BE2C (cell line): ENCODE data around the gene RAP2C.
"Not testable (repeated sequence)": the region's sequence is repeated elsewhere in the genome, so short reads cannot be mapped to it uniquely, and the experiment has no call there.

Experiments
- DNase-seq: peaks from one replicate; pipeline ENCODE4 v3.0.0-alpha.2; 2020
- H3K27me3 ChIP-seq: fragments of 250-450 bp; sonication (Bioruptor Pico); 2 replicates; pipeline ENCODE4 v1.5.1; 2020; ENCODE audit warnings: mild to moderate bottlenecking
- H3K36me3 ChIP-seq: fragments of 250-450 bp; sonication (Bioruptor Pico); 2 replicates; pipeline ENCODE4 v1.5.1; 2020; ENCODE audit warnings: mild to moderate bottlenecking
- H3K4me1 ChIP-seq: fragments of 250-450 bp; sonication (Bioruptor Pico); 2 replicates; pipeline ENCODE4 v1.5.1; 2020
- H3K4me3 ChIP-seq: 2 replicates; pipeline ENCODE4 v1.5.1; 2011; ENCODE audit warnings: low read depth, low read length
- H3K9me3 ChIP-seq: fragments of 250-450 bp; sonication (Bioruptor Pico); 2 replicates; pipeline ENCODE4 v1.5.1; 2020
- CTCF ChIP-seq: IDR thresholded peaks from 2 replicates; pipeline ENCODE4 v1.5.1; 2012; ENCODE audit warnings: mild to moderate bottlenecking, low read depth, low read length

RAP2C gene

GRCh38 chrX:132173647-132174046, 45.6 kb downstream of the RAP2C start:
- no peaks in the 10 kb centered on the region for H3K9me3 ChIP-seq
- no peaks in the 10 kb centered on the region for H3K36me3 ChIP-seq
- no peak for TF ChIP-seq CTCF
- no peaks in the 10 kb centered on the region for H3K4me1 ChIP-seq
- no peak for DNase-seq
- H3K4me3 ChIP-seq: no peak overlapping the region
- no peaks in the 10 kb centered on the region for H3K27me3 ChIP-seq

- no peaks in the 10 kb centered on the region for H3K36me3 ChIP-seq
- no peak for DNase-seq
- H3K4me1 ChIP-seq: no peaks in the 10 kb centered on the region
- H3K9me3 ChIP-seq: no peaks in the 10 kb centered on the region
- H3K27me3 ChIP-seq: no peaks in the 10 kb centered on the region
- H3K4me3 ChIP-seq: no peak overlapping the region
- no peak for TF ChIP-seq CTCF
Observed at GRCh38 chrX:132171881-132172280, 47.4 kb downstream of the RAP2C start.

DNA sequence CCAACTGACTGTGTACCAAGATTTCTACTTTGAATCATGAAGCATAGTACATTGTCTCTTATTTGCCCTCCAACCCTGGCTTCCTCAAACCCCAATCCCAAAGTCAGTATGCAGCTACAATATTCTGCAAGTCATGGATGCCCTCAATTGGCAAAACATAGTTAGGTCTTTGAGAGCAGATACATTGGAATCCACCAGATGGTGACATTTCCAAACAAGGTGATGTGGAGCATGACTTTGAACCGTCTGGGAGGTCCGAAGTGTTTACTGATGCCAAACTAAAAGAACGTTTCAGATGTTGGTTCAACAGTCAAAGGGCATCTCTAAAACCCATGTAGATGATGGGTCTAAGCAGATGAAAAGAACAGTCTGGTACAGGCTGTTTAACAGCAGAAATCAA, 47.8 kb downstream of the RAP2C start:
- DNase-seq: no peak
- no peak overlapping the region for H3K4me3 ChIP-seq
- H3K36me3 ChIP-seq: no peaks in the 10 kb centered on the region
- TF ChIP-seq CTCF: no peak
- H3K4me1 ChIP-seq: no peaks in the 10 kb centered on the region
- no peaks in the 10 kb centered on the region for H3K9me3 ChIP-seq
- no peaks in the 10 kb centered on the region for H3K27me3 ChIP-seq

DNA sequence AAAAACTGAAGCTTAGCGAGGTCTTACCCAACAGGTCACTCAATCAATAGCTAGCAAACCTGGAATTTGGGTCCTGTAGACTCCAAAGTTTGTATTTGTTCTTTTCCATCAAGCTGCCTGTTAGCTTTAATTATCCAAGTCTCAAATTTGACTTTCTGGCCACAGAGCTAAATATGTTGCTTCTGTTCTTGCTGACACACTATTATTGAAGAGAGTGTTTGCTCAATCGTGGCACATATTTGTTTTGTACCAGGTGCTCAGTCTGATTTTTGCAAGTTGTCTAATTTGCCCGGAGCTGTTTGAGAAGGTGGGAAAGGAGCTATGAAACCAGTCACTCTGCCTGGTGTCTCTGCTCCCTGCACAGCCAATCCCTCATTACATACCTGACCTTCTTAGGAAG, 49.7 kb downstream of the RAP2C start:
- Histone ChIP-seq H3K27me3 (no peaks in the 10 kb centered on the region), H3K36me3 (no peaks in the 10 kb centered on the region), H3K4me1 (no peaks in the 10 kb centered on the region), H3K9me3 (no peaks in the 10 kb centered on the region), H3K4me3 (no peak overlapping the region)
- no peak for TF ChIP-seq CTCF
- no peak for DNase-seq

GRCh38 chrX:132165651-132166050, 53.6 kb downstream of the RAP2C start:
- no peak for TF ChIP-seq CTCF
- Histone ChIP-seq H3K4me1 (no peaks in the 10 kb centered on the region), H3K36me3 (no peaks in the 10 kb centered on the region), H3K9me3 (no peaks in the 10 kb centered on the region), H3K27me3 (no peaks in the 10 kb centered on the region), H3K4me3 (no peak overlapping the region)
- DNase-seq: no peak

- no peaks in the 10 kb centered on the region for H3K9me3 ChIP-seq
- TF ChIP-seq CTCF: no peak
Observed at GRCh38 chrX:132165005-132165404, 54.2 kb downstream of the RAP2C start.

DNA sequence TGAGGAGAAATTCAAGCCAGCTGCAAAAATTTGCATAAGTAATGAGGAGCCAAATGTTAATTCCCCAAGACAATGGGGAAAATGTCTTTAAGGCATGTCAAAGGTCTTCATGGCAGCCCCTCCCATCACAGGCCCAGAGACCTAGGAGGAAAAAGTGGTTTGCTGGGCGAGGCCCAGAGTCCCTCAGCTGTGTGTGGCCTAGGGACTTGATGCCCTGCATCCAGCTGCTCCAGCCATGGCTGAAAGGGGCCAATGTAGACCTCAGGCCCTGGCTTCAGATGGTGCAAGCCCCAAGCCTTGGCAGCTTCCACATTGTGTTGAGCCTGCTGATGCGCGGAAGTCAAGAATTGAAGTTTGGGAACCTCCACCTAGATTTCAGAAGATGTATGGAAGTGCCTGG, 56.2 kb downstream of the RAP2C start:
- not testable (repeated sequence) for H3K36me3 ChIP-seq, H3K4me3 ChIP-seq, DNase-seq, H3K27me3 ChIP-seq, H3K9me3 ChIP-seq, H3K4me1 ChIP-seq

More at GRCh38 chrX:132165005-132165404, 54.2 kb downstream of the RAP2C start:
- no peak for DNase-seq
- H3K4me3 ChIP-seq: no peak overlapping the region
- H3K36me3 ChIP-seq: no peaks in the 10 kb centered on the region
- H3K27me3 ChIP-seq: no peaks in the 10 kb centered on the region
- no peaks in the 10 kb centered on the region for H3K4me1 ChIP-seq
